ENCODE measurements around the gene SGPP1.
"Not testable (repeated sequence)": the region's sequence is repeated elsewhere in the genome, so short reads cannot be mapped to it uniquely, and the experiment has no call there.

SGPP1 gene

GRCh38 chr14:63642229-63642611 lies 85.6 kb downstream of the SGPP1 start:
- no peak for DNase-seq (ENCODE audit: extremely low read depth, insufficient read length)
- no peak for TF ChIP-seq CTCF (IDR thresholded peaks at IDR 0.05; ENCODE audit: insufficient read depth, low read length, poor library complexity, severe bottlenecking)
- no peaks in the 10 kb centered on the region for H3K27me3 ChIP-seq (replicated peaks; ENCODE audit: control insufficient read depth, insufficient read depth, low read length)
- no peaks in the 10 kb centered on the region for H3K36me3 ChIP-seq (ENCODE audit: control insufficient read depth, insufficient read depth, low read length)
- H3K4me3 ChIP-seq (replicated peaks; ENCODE audit: low read depth, low read length), result peak overlapping the region; percentile 88

- Histone ChIP-seq H3K4me3 (replicated peaks; ENCODE audit: low read depth, low read length) (peak within 1 kb of the TSS; percentile 88), H3K27me3 (replicated peaks; ENCODE audit: control insufficient read depth, insufficient read depth, low read length) (no peaks in the 10 kb centered on the region), H3K36me3 (ENCODE audit: control insufficient read depth, insufficient read depth, low read length) (no peaks in the 10 kb centered on the region)
- peak; percentile 98 for DNase-seq (ENCODE audit: extremely low read depth, insufficient read length)
- TF ChIP-seq CTCF (IDR thresholded peaks at IDR 0.05; ENCODE audit: insufficient read depth, low read length, poor library complexity, severe bottlenecking), result peak; percentile 72
Observed at GRCh38 chr14:63641473-63642228, 86.2 kb downstream of the SGPP1 start, which contains the start of gene WDR89. TSS of gene WDR89 (minus strand) at chr14:63641871. CDS start at chr14:63599942, 41,929 bp downstream.

GRCh38 chr14:63638493-63638892 lies 89.4 kb downstream of the SGPP1 start:
- no peak for TF ChIP-seq CTCF (IDR thresholded peaks at IDR 0.05; ENCODE audit: insufficient read depth, low read length, poor library complexity, severe bottlenecking)
- no peaks in the 10 kb centered on the region for H3K27me3 ChIP-seq (replicated peaks; ENCODE audit: control insufficient read depth, insufficient read depth, low read length)
- no peak overlapping the region for H3K4me3 ChIP-seq (replicated peaks; ENCODE audit: low read depth, low read length)
- no peaks in the 10 kb centered on the region for H3K36me3 ChIP-seq (ENCODE audit: control insufficient read depth, insufficient read depth, low read length)
- no peak for DNase-seq (ENCODE audit: extremely low read depth, insufficient read length)

- H3K27me3 ChIP-seq (replicated peaks; ENCODE audit: control insufficient read depth, insufficient read depth, low read length); H3K36me3 ChIP-seq (ENCODE audit: control insufficient read depth, insufficient read depth, low read length); H3K4me3 ChIP-seq (replicated peaks; ENCODE audit: low read depth, low read length); DNase-seq (ENCODE audit: extremely low read depth, insufficient read length): not testable (repeated sequence)
Observed at GRCh38 chr14:63636094-63636635, 91.7 kb downstream of the SGPP1 start.

All from GM06990 (cell line).